Stimulated activated naive CD8-positive, alpha-beta T cell treated with anti-CD3 and anti-CD28 coated beads, Interleukin-15, Interleukin-2, amounts not matched to agents 100 ng/mL and 50 ng/mL, for 24 hours (primary cell): Measurements from ENCODE around the gene ZSWIM6.
"Not testable (repeated sequence)": the region's sequence is repeated elsewhere in the genome, so short reads cannot be mapped to it uniquely, and the experiment has no call there.

Experiments
- H3K27ac Mint-ChIP-seq: one replicate; pipeline ENCODE4 v1.8.0; 2021; ENCODE audit warnings: mild to moderate bottlenecking, mixed read lengths
- H3K27me3 Mint-ChIP-seq: one replicate; pipeline ENCODE4 v1.8.0; 2021; ENCODE audit warnings: mixed read lengths
- H3K36me3 Mint-ChIP-seq: one replicate; pipeline ENCODE4 v1.8.0; 2021; ENCODE audit warnings: low read depth, mixed read lengths
- H3K4me1 Mint-ChIP-seq: one replicate; pipeline ENCODE4 v1.8.0; 2021; ENCODE audit warnings: low read depth, mixed read lengths
- H3K4me3 Mint-ChIP-seq: one replicate; pipeline ENCODE4 v1.8.0; 2021; ENCODE audit warnings: mild to moderate bottlenecking, mixed read lengths
- H3K9me3 Mint-ChIP-seq: one replicate; pipeline ENCODE4 v1.8.0; 2021; ENCODE audit warnings: mixed read lengths

The ZSWIM6 gene

GRCh38 chr5:61412361-61412760 lies 80.3 kb downstream of the ZSWIM6 start:
- Mint-ChIP-seq H3K27me3 (peaks cover 4% of the 10 kb centered on the region), H3K9me3 (no peaks in the 10 kb centered on the region), H3K4me3 (no peak overlapping the region), H3K36me3 (no peaks in the 10 kb centered on the region), H3K4me1 (peaks cover 54% of the 10 kb centered on the region), H3K27ac (no peak overlapping the region)

- H3K27ac Mint-ChIP-seq, H3K27me3 Mint-ChIP-seq, H3K4me3 Mint-ChIP-seq, H3K36me3 Mint-ChIP-seq, H3K9me3 Mint-ChIP-seq: not testable (repeated sequence)
- H3K4me1 Mint-ChIP-seq = peaks cover 52% of the 10 kb centered on the region
Measured at GRCh38 chr5:61413205-61413604, 81.1 kb downstream of the ZSWIM6 start.

DNA sequence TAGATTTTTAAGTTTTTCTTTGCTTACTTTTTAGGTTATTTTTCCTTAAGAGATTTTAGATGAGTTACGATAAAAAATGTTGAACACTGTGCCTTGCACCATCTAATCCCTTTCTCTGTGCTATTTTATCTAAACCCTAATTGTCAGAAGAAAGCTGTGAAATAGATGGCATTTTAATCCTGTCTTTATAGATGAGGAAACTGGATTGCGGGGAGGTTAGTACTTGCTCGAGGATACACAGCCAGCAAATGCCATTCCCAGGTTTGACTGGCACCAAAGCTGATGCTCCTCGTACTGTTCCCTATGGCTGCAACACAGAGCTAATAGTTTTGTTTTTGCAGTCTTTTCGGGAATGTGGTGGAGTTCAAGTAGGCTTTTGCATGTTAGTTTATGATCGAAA lies 82.7 kb downstream of the ZSWIM6 start:
- H3K27me3 Mint-ChIP-seq = no peaks in the 10 kb centered on the region
- no peaks in the 10 kb centered on the region for H3K36me3 Mint-ChIP-seq
- no peak overlapping the region for H3K27ac Mint-ChIP-seq
- H3K4me3 Mint-ChIP-seq = no peak overlapping the region
- no peaks in the 10 kb centered on the region for H3K9me3 Mint-ChIP-seq
- H3K4me1 Mint-ChIP-seq = peaks cover 36% of the 10 kb centered on the region

DNA sequence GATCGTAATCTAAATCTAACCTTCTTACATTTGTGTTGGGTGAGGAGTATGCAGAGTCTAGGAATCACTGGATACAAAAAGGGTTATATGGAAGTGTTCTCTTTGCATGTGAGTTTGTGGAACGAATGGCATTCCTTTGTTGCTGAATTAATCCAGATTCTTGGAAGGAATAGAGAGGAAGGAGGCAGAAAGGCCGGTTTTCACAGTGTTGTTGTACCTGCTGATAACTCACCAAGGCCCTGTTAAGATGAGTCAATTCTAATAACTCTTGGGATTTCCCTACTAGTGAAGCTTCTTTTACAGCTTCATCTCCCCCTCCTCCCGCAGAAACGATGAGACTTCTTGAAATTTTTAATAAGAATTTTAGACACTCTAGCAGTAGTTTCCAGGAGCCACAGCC lies 84.0 kb downstream of the ZSWIM6 start:
- Mint-ChIP-seq H3K27ac (no peak overlapping the region), H3K4me1 (peaks cover 27% of the 10 kb centered on the region), H3K27me3 (no peaks in the 10 kb centered on the region), H3K4me3 (no peak overlapping the region), H3K36me3 (no peaks in the 10 kb centered on the region), H3K9me3 (no peaks in the 10 kb centered on the region)

DNA sequence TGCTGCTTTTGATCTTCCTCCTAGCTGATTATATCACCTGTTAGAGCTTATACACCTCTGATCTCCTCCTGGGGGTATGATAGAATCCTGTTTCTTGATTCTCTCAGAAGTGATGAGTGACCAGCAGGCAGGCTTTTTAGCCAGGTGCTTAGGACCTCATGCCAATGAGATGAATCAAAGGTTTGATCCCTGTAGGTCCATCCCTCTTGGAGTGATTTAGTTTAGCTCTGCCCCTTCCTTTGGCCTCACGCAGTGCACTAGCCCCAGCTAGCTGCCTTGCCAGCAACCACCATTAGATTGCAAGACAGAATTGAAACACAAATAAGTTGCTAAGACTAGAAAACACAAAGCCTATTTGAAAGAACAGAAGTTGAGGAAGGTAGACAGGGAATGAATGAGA lies 84.4 kb downstream of the ZSWIM6 start:
- H3K36me3 Mint-ChIP-seq = peaks cover 3% of the 10 kb centered on the region
- no peak overlapping the region for H3K27ac Mint-ChIP-seq
- no peak overlapping the region for H3K4me3 Mint-ChIP-seq
- no peaks in the 10 kb centered on the region for H3K27me3 Mint-ChIP-seq
- H3K4me1 Mint-ChIP-seq = peaks cover 27% of the 10 kb centered on the region
- peaks cover 4% of the 10 kb centered on the region for H3K9me3 Mint-ChIP-seq

GRCh38 chr5:61417340-61417739 lies 85.3 kb downstream of the ZSWIM6 start:
- Mint-ChIP-seq H3K27me3 (no peaks in the 10 kb centered on the region), H3K27ac (no peak overlapping the region)

GRCh38 chr5:61417851-61418250 lies 85.8 kb downstream of the ZSWIM6 start:
- Mint-ChIP-seq H3K4me1 (peaks cover 24% of the 10 kb centered on the region), H3K4me3 (no peak overlapping the region), H3K27ac (no peak overlapping the region)

More at GRCh38 chr5:61417340-61417739, 85.3 kb downstream of the ZSWIM6 start:
- H3K4me1 Mint-ChIP-seq = peaks cover 24% of the 10 kb centered on the region
- H3K9me3 Mint-ChIP-seq = peaks cover 7% of the 10 kb centered on the region
- H3K36me3 Mint-ChIP-seq = peaks cover 10% of the 10 kb centered on the region
- no peak overlapping the region for H3K4me3 Mint-ChIP-seq

DNA sequence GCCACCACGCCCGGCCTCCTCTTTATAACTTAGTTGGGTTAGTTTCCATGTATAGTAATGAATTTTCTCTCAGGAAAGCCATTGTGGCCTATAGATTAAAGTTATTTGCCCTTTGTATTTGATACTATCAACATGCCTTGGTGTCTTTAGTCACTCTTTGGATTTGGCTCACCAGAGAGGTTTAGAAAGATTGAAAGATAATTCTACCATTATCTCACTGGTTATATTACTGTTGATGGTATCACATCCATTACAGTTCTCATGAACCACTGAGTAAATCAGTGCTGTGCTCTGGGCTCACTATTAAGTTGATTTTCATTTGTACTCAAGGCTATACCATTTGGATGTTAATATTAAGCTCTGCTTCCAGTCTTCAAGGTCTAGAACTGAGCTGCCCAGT lies 87.0 kb downstream of the ZSWIM6 start:
- H3K9me3 Mint-ChIP-seq = peaks cover 7% of the 10 kb centered on the region
- peaks cover 30% of the 10 kb centered on the region for H3K4me1 Mint-ChIP-seq
- no peak overlapping the region for H3K27ac Mint-ChIP-seq
- peaks cover 10% of the 10 kb centered on the region for H3K36me3 Mint-ChIP-seq
- no peaks in the 10 kb centered on the region for H3K27me3 Mint-ChIP-seq
- no peak overlapping the region for H3K4me3 Mint-ChIP-seq

More at GRCh38 chr5:61417851-61418250, 85.8 kb downstream of the ZSWIM6 start:
- peaks cover 10% of the 10 kb centered on the region for H3K36me3 Mint-ChIP-seq
- H3K27me3 Mint-ChIP-seq = no peaks in the 10 kb centered on the region
- peaks cover 7% of the 10 kb centered on the region for H3K9me3 Mint-ChIP-seq

- Mint-ChIP-seq H3K27ac (no peak overlapping the region), H3K4me1 (peaks cover 28% of the 10 kb centered on the region), H3K36me3 (peaks cover 10% of the 10 kb centered on the region), H3K27me3 (no peaks in the 10 kb centered on the region), H3K4me3 (no peak overlapping the region), H3K9me3 (peaks cover 7% of the 10 kb centered on the region)
Measured at GRCh38 chr5:61420016-61420415, 88.0 kb downstream of the ZSWIM6 start.

DNA sequence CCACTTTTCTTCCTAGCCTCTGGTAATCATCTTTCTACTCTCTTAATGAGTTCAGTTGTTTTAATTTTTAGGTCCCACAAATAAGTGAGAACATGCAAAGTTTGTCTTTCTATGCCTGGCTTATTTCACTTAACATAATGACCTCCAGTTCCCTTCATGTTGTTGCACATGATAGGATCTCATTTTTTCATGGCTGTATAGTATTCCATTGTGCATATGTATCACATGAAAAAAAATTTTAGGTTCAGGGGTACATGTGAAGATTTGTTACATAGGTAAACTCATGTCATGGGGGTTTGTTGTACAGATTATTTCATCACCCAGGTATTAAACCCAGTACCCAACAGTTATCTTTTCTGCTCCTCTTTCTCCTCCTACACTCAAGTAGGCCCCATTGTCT lies 89.2 kb downstream of the ZSWIM6 start:
- not testable (repeated sequence) for H3K36me3 Mint-ChIP-seq, H3K4me3 Mint-ChIP-seq, H3K27ac Mint-ChIP-seq, H3K27me3 Mint-ChIP-seq, H3K9me3 Mint-ChIP-seq
- H3K4me1 Mint-ChIP-seq = peaks cover 20% of the 10 kb centered on the region

GRCh38 chr5:61423487-61424145 lies 91.6 kb downstream of the ZSWIM6 start:
- H3K27me3 Mint-ChIP-seq = no peaks in the 10 kb centered on the region
- no peak overlapping the region for H3K27ac Mint-ChIP-seq
- H3K36me3 Mint-ChIP-seq = peaks cover 10% of the 10 kb centered on the region
- peaks cover 9% of the 10 kb centered on the region for H3K4me1 Mint-ChIP-seq
- no peak overlapping the region for H3K4me3 Mint-ChIP-seq
- H3K9me3 Mint-ChIP-seq = peaks cover 7% of the 10 kb centered on the region

- Mint-ChIP-seq H3K4me1 (peaks cover 19% of the 10 kb centered on the region), H3K9me3 (peaks cover 11% of the 10 kb centered on the region), H3K27me3 (no peaks in the 10 kb centered on the region), H3K36me3 (peaks cover 10% of the 10 kb centered on the region), H3K27ac (no peak overlapping the region), H3K4me3 (no peak overlapping the region)
Measured at GRCh38 chr5:61425918-61426317, 93.9 kb downstream of the ZSWIM6 start.

DNA sequence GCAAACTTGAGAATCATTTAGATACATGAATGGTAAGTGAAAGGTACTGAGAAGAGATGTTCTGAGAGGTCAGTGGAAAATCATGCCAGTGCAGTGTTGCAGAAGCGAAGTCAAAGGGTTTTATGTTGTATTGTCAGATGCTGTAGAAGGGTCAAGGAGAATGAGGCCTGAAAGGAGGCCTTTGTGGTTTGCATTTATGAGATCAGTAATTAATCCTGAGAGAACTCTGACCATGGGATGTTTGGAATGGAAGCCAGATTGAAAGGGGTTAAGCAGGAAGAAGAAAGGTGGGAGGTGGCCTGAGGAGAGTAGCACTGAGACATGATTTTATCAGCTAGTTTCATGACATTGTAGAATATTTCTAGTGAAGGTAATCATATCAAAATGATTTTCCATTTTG lies 97.8 kb downstream of the ZSWIM6 start:
- no peak overlapping the region for H3K4me3 Mint-ChIP-seq
- peaks cover 10% of the 10 kb centered on the region for H3K4me1 Mint-ChIP-seq
- no peaks in the 10 kb centered on the region for H3K27me3 Mint-ChIP-seq
- no peaks in the 10 kb centered on the region for H3K36me3 Mint-ChIP-seq
- H3K9me3 Mint-ChIP-seq = peaks cover 4% of the 10 kb centered on the region
- no peak overlapping the region for H3K27ac Mint-ChIP-seq

DNA sequence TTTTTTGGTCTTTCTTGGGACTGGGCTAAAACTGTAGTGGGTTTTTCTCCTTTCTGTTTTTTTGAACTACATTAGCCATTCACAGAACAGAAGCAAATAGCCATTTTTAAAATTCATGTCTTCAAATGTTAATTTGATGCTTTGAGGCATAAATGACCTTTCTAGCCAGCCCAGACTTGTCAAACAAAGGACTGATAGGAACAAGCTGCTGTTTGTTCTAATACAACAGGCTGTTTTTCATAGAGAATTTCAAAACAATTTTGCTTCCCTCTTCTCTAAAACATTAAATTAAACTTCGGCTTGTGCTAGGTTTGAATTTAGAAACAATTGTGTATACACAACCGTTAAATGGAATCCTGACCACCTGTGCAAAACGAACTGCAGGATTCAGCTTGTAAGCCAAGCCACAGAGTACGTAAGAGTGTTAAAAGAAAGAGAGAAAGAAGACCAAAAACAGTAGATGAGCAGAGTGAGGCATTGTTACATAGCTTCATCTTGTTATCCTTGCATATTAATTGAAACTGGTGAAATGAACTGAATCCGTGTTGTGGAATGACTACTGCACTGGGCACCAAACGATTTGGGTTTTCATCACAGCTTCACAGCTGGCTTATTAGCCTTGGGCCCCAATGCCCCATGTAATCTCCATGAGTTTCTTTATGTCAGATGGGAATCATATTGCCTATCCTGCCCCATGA lies 100.0 kb downstream of the ZSWIM6 start:
- no peak overlapping the region for H3K4me3 Mint-ChIP-seq
- peaks cover 10% of the 10 kb centered on the region for H3K4me1 Mint-ChIP-seq
- H3K36me3 Mint-ChIP-seq = no peaks in the 10 kb centered on the region
- H3K9me3 Mint-ChIP-seq = peaks cover 4% of the 10 kb centered on the region
- no peaks in the 10 kb centered on the region for H3K27me3 Mint-ChIP-seq
- no peak overlapping the region for H3K27ac Mint-ChIP-seq

DNA sequence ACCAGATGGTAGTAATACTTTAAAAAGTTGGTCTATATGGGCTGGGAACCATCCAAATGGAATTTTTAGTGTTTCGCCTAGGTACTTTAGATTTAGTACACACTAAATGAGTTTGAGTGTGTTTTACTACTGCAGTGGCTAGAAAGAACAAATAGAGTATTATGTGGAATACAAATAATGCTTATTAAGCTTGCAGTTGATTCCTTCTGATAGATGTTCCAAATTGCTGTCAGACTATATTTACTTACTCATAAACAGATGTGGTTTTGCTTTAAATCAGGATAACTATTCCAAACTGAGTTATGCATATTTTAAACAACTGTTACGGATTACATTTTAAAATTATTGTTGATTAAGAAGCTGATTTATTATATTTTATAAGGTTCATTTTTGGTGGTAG lies 103.3 kb downstream of the ZSWIM6 start:
- no peak overlapping the region for H3K27ac Mint-ChIP-seq
- no peaks in the 10 kb centered on the region for H3K27me3 Mint-ChIP-seq
- peaks cover 11% of the 10 kb centered on the region for H3K9me3 Mint-ChIP-seq
- no peak overlapping the region for H3K4me3 Mint-ChIP-seq
- H3K36me3 Mint-ChIP-seq = peaks cover 7% of the 10 kb centered on the region
- H3K4me1 Mint-ChIP-seq = no peaks in the 10 kb centered on the region
